Activated effector memory CD4-positive, alpha-beta T cell treated with anti-CD3 and anti-CD28 coated beads, Interleukin-2, amount 50 U/mL, for 16 hours (primary cell): Measurements from ENCODE around the gene KDM8.

ENCODE experiments used
- DNase-seq: peaks from one replicate; pipeline ENCODE4 v3.0.0-alpha.2; 2020

KDM8 gene

DNA sequence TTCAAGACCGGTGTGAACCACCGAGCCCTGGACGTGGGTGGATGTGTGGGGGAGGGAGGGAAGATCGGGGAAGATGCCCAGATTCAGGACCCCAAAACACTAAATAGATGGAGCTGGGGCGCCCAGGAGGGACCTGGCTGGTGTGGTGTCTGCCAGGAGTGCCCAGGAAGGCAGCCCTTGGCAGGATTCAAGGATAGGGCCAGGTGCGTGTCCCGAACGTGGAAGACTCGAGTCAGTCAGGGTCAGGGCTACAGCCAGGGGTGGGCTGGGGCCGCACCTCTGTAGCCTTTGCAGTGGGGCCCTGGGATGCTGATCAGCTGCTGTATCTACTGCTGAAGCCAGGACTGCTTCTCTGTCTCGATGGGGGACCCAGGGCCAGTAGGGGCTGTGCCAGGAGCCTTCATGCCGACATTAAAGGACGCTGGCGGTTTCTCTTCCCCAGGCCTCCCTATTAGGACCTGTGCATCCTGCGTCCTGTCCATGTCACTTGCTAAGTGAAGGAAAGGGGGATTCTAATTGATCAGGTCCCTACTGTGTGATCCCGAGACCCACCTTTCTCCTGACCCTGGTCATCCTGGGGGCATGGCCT, 13.1 kb downstream of the KDM8 start:
- DNase-seq = no peak

DNA sequence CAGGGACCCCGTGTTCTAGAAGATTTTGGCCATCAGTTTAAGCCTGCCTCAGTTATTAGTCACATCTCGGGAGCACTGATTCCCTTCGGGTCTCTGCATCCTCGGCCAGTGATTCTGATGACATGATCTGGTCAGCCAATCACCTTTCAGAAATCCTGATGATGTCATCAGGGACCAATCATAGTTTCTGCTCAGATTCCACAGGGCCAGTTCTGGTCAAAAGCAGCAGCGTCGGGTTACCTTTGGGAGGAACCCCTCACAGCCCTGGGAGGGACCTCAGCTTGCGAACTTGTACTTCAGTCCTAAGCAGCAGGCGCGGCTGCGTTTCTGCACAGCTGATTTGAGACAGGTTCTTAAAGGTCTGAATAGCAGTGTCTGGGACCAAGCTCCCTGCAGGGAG, 13.9 kb downstream of the KDM8 start:
- DNase-seq = no peak

DNA sequence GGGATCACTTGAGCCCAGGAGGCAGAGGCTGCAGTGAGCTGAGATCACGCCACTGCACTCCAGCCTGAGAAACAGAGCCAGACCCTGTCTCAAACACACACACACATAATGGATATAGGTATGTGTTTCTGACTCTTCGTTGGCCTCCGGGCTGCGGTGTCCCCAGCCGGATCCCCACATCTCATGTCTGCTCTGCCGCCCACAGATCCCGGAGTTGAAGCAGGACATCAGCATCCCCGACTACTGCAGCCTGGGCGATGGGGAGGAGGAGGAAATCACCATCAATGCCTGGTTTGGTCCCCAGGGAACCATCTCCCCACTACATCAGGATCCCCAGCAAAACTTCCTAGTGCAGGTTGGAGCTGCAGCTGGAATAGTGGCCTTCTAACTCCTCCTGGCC, 15.4 kb downstream of the KDM8 start:
- DNase-seq = no peak

DNA sequence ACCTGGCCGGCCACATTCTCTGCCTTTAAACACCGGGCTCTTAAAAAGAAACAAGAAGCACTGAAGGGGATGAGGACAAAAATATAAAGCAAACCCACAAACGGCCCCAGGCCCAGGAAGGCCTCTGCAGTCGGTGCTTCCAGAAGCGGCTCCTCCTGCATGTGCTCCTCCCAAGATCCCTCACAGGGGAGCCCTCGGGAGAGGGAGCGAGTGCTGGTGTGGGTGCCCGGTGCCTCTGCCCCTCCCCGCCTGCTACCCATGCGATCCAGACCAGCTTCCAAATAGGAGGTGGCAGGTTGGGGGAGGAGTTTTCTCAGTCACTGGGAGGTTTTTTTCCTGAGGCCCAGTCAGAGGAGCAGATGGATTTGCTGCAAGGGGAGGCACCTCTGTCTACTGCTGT, 15.8 kb downstream of the KDM8 start:
- DNase-seq = no peak

DNA sequence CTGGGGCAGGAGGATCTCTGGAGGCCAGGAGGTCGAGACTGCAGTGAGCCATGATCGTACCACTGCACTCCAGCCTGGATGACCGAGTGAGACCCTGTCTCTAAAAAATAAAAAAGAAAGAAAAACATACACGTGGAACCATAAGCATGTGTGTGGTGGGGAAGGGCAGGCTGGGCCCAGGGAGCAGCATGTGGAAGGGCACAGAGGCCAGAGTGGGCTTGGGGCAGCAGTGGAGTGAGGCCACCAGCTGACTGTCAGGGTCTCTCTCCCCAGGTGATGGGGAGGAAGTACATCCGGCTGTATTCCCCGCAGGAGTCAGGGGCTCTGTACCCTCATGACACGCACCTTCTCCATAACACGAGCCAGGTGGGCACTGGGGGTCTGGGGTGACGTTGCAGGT, 16.8 kb downstream of the KDM8 start:
- no peak for DNase-seq

DNA sequence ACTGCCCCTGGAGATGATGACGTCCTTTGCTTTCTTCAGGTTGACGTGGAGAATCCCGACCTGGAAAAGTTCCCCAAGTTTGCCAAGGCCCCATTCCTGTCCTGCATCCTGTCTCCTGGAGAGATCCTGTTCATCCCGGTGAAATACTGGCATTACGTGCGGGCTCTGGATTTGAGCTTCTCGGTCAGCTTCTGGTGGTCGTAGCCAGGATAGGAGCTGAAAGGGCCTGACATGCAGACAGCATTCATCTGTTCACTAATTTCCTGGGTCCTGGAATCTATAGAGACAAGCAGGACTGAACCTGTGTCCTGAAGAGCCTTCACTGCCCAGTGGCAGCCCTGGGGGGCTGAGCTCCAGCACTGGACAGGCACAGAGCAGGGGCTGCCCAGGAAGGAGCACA, 17.2 kb downstream of the KDM8 start:
- DNase-seq = no peak

DNA sequence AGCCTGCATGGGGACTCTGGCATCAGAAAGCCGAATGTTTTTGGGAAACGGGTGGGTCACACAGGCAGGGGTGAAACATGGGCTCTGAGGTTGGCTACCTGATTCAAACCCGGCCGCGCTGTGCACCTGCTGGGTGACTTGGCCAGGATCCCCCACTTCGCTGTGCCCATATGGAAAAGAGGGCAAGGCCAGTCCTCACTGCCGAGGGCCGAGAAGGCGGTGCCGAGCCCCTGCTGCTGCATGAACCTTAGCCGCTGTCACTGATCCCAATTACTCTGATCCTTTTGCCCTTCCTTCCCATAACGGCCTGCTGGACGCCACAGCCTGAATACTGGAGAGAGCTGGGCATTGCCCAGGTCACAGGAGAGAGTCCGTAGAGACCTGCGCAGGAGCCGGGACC, 17.7 kb downstream of the KDM8 start:
- no peak for DNase-seq

DNA sequence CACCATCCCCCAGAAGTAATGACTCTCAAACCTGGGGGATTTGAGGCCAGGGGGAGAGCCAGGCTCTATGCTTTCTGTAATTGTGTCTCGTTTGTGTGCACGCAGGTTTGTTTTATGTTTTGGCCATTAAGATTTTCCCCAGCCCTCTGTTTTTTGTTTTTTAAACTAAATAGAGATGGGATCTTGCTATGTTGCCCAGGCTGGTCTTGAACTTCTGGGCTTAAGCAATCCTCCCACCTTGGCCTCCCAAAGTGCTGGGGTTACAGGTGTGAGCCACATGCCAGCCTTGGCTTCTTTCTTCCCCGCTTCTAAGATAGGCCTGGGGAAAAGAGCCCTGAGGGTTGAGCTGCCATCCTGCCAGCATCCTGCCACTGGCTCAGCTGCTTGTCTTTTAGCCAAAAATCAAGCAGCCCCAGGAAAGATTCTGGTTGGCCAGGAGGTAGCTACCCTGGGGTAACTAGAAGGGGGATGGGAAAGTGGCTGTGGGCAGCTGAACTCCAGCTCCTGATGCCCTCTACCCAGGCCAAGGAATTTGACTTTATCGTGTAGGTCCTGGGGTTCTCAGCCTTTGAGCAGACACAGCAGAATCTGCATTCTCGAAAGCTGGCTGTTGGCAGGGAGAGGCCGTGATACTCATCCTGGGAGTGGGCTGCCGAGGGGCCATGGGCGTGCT, 18.4 kb downstream of the KDM8 start:
- DNase-seq = no peak

DNA sequence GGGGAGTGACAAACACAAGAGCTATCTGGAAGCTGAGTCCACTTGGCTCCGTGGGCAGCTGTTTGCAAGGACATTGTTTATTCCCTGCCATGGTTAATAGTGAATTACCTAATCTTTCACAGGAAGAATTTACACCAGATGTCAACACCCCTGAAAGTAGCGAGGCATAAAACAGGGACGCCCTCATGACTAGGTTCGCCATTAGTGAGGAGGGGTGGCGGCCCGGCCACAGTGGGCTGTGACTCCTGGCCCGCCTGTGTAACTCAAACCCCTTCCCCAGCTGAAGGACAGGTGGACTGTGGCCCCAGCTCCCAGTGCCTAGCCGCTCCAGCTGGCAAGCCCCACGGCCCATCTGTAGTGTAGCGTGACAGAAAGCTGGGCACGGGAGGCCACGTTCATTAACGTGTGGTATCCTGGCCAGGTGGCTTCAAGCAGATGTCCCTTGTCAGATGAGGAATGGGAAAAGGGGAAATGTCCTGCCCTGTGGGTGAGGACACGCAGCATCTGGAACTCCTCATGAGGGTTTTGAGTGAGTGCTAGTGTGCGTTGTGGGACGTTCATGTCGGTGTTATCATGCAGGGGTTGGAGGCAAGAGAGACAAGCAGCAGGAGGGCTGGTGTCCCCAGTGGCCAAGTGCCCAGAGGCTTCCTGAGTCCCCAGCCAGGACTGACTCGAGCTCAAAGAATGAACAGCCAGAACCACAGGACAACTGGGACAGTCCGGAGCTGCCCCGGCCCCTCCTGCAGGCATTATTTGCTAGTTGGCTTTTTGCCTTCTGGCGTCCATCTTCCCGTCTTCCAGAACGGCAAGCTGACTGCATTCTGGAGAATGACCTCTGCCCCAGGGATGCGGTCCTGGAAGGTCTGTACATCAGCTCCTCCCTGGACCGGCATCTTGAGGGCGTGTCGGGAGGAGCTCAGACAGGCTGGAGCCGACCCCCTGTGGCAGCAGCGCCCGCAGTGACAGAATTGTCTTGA, 19.2 kb downstream of the KDM8 start:
- DNase-seq = no peak

DNA sequence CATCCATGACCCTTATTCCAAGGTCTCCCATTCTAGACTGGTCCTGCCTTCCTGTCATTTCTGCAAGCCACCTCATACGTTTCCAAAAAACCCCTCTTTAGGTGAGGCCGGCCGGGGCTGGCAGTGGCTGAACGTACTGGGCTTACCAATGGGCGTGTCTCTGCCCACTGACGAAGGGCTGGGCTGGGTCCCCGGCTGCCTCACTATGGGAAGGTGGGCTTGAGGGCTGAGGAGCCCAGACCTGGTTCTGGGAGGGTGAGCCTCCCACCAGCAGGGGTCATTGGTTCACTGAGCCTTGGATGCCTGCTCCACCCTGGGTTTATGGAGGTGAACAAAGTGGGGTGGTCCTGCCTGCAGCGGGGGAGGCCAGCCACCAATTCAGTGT, 19.9 kb downstream of the KDM8 start:
- no peak for DNase-seq

DNA sequence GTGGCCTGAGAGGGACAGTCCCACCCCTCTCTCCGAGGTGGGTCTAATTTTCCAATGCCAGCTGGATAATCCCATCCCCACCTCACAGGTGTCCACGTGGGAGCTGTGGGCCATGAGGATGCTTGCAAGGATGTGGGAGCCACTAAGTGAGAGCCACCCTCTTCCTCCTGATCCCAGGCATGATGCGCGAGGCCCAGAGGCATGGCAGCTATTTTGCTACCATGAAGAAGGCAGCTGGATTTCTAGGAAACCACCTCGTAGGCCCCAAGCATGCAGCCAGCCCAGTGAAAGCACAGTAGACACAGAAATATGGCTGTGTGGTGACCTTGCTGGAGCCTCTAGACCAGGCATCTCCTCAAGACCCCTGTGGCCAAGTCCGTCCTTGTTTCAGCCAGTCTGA, 20.4 kb downstream of the KDM8 start:
- DNase-seq = no peak

DNA sequence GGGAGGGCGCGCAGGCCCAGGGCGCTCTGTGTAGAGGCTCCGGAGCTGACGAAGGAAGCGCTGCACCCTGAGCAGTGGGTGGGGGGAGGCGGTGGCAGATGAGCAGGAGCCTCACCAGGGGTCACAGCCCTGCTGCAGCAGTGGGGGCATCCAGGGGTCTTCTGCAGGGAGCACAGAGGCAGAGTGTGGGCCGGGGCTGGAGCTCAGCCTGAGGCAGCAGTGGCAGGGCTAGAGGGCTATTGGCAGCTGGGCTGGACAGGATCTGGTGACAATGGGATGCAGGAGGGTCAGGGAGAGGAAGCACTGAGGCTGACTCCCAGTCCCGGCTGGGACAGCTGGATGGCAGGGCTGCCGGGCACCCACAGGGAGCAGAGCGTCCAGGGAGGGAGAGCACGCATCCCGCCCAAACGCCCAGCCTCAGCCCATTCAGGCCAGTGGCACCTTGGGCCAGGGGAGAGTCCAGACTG, 21.0 kb downstream of the KDM8 start:
- DNase-seq = no peak

DNA sequence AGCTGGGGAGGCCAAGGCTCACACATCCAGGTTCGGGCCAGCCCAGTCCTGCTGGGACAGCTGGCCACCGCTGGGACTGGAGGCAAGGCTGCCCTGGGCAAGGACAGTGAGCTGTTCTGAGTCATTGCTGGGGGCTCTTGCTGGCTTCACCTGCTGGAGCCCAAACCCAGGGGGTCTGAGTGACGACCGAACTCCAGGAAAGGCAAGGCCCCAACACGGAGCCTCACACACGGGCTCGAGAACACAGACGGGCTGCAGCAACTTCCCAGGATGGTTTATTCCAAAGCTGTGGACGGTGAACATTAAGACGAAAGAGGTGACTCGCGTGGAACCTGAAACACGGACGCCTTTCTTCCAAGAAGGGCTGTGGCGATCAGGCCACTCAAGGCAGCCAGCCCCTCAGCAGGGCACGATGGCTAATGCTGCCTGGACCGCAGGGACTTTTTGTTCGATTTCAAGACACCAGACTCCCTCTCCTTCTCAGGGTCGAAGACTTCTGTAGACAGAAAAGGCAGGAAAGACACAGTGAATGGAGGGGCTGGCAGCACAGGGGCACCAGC, 21.5 kb downstream of the KDM8 start:
- no peak for DNase-seq

DNA sequence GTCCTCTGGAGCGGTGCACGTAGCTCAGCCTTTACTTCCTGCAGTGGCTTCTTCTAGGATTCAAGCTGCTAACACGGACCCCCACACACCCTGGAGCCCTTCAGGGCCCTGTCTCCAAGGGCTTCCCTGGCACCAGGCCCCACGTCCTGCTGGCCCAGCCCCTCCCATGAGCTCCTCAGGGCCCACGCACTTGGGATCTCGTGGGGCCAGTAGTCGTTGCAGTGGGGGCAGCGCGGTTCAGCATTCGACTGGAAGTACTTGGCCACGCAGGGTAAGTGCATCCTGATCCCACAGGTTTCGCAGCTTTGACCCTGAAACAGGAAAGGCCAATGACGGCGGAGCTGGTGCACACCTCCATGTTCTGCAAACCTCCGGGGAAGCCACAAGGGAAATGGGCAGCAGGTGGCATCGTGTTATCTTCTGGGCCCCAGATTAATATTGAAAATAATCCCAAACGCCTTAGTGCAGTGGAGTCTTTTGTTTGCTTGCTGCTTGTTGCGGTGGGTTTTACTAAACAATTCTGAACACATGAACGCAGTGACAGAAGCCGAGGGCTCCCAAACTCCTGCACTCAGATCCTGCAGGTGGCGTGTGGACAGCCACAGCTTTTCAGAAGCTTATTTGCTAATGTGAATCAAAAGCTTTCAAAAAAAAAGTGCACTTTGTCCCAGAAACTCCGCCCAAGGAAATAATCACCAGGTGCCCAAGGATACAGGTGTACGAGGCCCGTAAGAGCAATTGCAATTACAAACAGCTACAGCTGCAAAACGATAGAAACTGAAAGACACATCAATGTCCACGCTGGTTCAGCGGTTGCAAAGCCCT, 22.4 kb downstream of the KDM8 start:
- no peak for DNase-seq

DNA sequence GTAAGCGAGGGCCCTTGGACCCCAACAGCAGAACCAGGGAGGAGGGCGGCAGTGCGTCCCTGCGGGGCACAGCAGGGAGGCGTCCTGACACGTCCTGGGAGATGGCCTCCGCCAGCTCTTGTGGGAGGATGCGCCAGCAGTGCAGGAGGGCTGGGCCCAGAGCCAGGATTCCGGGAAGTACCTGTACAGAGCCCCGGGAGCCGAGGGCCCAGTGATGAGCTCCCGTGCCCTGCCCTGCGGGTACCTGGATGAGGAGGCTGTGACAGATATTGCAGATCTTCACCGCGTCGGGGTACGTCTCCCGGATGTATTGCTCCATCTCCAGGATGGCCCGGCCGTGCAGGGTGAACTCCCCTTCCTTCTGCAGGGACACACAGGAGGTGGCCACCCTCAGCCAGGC, 23.1 kb downstream of the KDM8 start:
- DNase-seq = no peak

DNA sequence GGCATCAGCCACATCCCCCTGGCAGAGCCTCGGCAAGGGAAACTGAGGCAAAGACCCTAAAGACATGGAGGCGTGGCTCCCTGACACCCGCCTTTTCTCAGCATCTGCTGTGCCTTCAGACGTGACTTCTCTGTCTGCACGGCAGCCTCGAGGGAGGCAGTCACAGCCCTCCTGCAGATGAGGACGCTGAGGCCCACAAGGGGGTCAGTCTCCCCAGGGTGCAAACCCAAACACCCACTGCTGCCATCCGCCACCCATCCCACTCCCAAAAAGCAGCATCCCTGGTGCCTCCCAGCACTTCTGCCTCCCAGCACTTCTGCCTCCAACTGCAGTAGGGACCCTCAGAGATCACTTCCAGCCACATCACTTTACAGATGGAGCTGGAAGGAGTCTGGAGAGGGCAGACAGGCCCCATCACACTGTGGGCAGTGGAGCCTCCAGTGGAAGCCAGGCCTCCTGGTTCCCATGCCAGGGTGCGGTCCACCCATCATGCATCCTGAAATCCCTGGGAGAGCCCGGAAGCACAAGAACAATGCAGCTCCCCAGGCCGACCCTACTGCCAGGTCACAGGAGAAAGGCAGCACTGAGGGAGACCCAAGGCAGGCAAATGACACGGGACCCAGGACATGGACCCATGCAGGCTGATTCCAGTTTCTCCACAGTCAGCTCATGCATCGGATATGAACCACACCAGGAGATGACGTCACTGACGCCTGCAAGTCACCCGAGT, 23.8 kb downstream of the KDM8 start:
- DNase-seq = no peak

DNA sequence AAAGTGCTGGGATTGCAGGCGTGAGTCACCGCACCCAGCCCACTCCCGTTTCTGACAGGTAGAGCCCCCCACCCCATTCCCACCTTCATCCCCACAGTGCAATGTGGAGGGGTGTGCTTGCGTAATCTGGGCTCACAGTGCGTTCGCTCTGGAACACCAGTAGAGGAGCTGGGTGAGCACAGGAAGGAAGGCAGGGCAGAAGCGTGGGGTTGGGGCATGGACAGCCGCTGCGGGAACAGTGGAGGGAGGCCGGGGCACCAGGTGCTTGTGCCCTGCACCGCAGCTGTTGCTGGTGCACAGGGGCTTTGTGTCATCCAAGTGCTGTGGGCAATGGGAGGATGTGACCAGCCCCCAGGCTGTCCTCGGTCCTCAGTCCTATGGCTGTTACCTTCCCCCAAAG, 24.7 kb downstream of the KDM8 start:
- no peak for DNase-seq

DNA sequence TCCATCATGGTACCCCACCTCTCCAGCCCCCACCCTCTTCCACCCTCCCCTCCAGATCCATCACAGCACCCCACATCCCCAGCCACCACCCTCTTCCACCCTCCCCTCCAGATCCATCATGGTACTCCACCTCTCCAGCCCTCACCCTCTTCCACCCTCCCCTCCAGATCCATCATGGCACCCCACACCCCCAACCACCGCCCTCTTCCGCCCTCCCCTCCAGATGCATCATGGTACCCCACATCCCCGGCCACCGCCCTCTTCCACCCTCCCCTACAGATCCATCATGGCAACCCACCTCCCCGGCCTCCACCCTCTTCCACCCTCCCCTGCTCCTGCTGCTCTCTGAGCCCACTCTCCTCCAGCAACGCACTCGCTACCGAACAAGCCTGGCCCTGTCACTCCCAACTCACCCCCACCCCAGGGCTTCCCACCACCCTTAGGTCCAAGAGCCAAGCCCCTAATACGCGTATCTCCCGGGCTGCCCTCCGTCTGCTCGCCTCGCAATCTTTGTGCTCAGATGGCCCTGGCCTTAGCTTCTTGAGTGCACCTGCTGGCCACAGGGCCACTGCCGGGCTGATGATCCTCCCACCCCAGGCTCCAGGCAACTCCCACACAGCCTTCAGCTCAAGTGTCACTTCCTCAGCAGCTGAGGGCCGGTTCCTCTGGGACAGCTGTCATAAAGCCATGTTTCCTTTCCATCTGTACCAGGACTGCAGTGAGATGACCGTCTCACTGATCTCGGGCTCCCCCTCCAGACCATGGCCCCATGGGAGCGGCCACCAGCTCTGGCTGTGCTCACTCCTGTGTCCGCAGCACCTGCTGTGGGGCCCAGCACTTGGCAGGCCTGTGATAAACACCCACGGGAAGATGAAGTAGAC, 25.5 kb downstream of the KDM8 start:
- DNase-seq = no peak

DNA sequence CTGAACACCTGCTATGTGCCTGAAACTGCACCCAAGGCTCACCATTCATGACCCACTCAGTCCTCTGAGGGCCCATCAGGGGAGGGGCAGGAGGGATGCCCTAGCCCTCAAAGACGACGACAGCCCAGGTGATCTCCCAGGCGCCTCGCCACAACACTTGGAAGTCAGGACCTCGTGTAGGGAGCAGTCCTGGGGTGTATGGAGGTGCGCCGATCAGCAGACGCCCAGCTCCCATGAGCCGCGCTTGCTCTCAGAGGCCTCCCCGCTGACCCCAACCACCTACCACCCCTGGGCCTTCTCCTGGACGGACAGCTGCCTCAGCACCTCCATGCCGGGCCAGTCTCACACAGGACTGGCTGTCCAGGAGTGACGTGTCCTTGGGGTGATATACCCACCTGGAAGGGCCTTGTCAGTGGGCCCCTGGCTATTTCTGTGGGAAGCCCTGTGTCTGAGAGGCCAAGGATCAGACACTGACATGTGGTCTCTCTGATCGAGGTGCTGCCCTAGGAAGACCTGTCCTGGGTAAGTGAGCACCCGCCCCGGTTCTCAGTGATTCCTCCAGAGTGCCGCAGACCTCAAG, 26.7 kb downstream of the KDM8 start:
- DNase-seq = no peak

DNA sequence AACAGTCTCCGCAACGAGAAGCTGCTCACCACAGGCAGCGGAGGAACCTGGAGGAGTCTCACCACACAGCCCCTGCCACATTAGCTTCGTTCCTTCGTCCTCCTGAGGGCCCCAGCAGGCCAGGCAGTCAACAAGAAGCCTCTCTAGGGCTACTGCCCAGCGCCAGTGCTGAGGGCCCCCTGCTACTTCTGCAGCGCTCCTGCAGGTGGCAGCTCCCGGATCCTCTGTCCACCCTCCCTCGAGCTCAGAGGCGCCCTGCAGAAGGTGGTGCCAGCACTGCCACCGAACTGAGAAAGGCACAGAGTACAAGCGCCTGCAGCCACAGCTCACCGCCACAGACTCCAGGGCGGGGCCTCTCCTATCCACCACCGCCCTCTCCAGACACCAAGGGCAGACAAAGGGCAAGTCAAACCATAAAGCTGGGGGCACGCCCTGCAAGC, 27.3 kb downstream of the KDM8 start:
- peak; percentile 87 for DNase-seq

DNA sequence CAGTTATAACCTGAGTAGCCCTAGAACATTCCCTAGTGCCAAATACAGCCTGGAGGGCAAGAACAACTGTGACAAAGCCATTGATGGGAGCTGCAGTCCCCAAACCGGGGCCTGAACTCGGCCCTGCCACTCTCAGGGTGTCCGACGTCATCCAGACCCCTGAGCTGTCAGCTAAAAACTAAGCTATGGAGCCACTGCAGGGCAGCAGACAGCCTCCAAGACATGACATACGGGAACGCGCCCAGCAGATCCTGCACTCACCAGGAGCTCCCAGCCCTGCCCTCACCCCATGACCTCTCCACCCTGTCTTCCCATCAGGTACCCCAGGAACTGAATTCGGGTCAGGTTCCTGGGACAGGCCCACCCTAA, 28.4 kb downstream of the KDM8 start:
- DNase-seq = no peak
